CD4-positive, alpha-beta T cell (primary cell): Measurements from ENCODE around the gene INO80E. TPM values are rescaled to one million over a fixed set of nuclear protein-coding genes. Genes with fewer than 3 reads are reported as not detected.

Experiments
- ATAC-seq: fragments of 200-7000 bp; cut with Tn5 transposase; one replicate; pipeline ENCODE4 v1.10.0; 2022; ENCODE audit warnings: mild to moderate bottlenecking; ENCODE audit not compliant: poor library complexity
- CTCF ChIA-PET: fragments of 350-600 bp; sonication (Branson Sonifier 250); formaldehyde crosslinking; loops from one replicate; lab custom pipeline; 2021; ENCODE audit warnings: antibody characterized with exemption, inconsistent platforms; lab: Charles Lee
- POLR2A ChIA-PET: fragments of 350-600 bp; sonication (Branson Sonifier 250); formaldehyde crosslinking; loops from one replicate; lab custom pipeline; 2021; ENCODE audit warnings: antibody characterized with exemption, inconsistent platforms; lab: Charles Lee
- DNase-seq, 14 experiments: peaks; one replicate each; pipeline ENCODE4 v3.0.0-alpha.2; 2013 to 2020; ENCODE audit warnings: mixed read lengths in 2 of 14
- H3K27ac ChIP-seq, 2 donors: one replicate each; pipeline versions ENCODE4 v1.5.1 to v1.7.0; 2013; ENCODE audit warnings: low read length in 2 of 2, low read depth in 1 of 2, mild to moderate bottlenecking in 1 of 2
- H3K27me3 ChIP-seq, 2 experiments: 1 replicate in 1 of 2; 2 replicates in 1 of 2; pipeline versions ENCODE4 v1.6.1 to v1.7.0; 2013; ENCODE audit warnings: low read length in 2 of 2, control low read depth in 1 of 2, mild to moderate bottlenecking in 1 of 2, moderate library complexity in 1 of 2; ENCODE audit not compliant: insufficient read depth in 2 of 2, control insufficient read depth in 1 of 2
- H3K36me3 ChIP-seq: one replicate; pipeline ENCODE4 v1.6.1; 2013; ENCODE audit warnings: low read length, control low read depth; ENCODE audit not compliant: insufficient read depth
- H3K4me1 ChIP-seq: one replicate; pipeline ENCODE4 v1.6.1; 2013; ENCODE audit warnings: low read length, control low read depth; ENCODE audit not compliant: insufficient read depth
- H3K4me3 ChIP-seq: one replicate; pipeline ENCODE4 v1.5.1; 2013; ENCODE audit warnings: mild to moderate bottlenecking, low read length, moderate library complexity
- H3K9me3 ChIP-seq, 2 experiments: 1 replicate in 1 of 2; 2 replicates in 1 of 2; pipeline versions ENCODE4 v1.6.1 to v1.7.0; 2013; ENCODE audit warnings: low read length in 2 of 2, mild to moderate bottlenecking in 2 of 2, control low read depth in 1 of 2, moderate library complexity in 1 of 2; ENCODE audit not compliant: control insufficient read depth in 1 of 2, insufficient read depth in 1 of 2
- H3K27ac Mint-ChIP-seq: one replicate; pipeline ENCODE4 v1.8.0; 2020; ENCODE audit warnings: mixed read lengths
- H3K27me3 Mint-ChIP-seq: one replicate; pipeline ENCODE4 v1.8.0; 2021; ENCODE audit warnings: mixed read lengths
- H3K36me3 Mint-ChIP-seq: one replicate; pipeline ENCODE4 v1.8.0; 2021; ENCODE audit warnings: low read depth, mixed read lengths
- H3K4me1 Mint-ChIP-seq: one replicate; pipeline ENCODE4 v1.8.0; 2021; ENCODE audit warnings: low read depth, mixed read lengths
- H3K4me3 Mint-ChIP-seq: one replicate; pipeline ENCODE4 v1.8.0; 2020; ENCODE audit warnings: mild to moderate bottlenecking, mixed read lengths
- H3K9me3 Mint-ChIP-seq: one replicate; pipeline ENCODE4 v1.8.0; 2020; ENCODE audit warnings: mixed read lengths
- CTCF ChIP-seq: fragments of 200-600 bp; IDR thresholded peaks from one replicate; pipeline ENCODE4 v1.8.0; 2022; ENCODE audit warnings: antibody characterized with exemption, mild to moderate bottlenecking
- intact Hi-C, 2 experiments: fragments of 100-400 bp; cut with DNase I in 1 of 2; cut with micrococcal nuclease in 1 of 2; formaldehyde crosslinking; loops; one replicate each; pipeline versions ENCODE4 v1.15.1 to v1.9.0; 2023 to 2025; cut with DNase I, micrococcal nuclease
- polyA plus RNA-seq, 2 donors: library from polyadenylated mRNA; unstranded; fragments of 120-200 nt; gene quantifications; one replicate each; pipeline ENCODE4 v1.2.1, GENCODE V29; 2013
- total RNA-seq, 174 experiments: library from RNA in 2 of 174; stranded (reverse) in 2 of 174; gene quantifications; one replicate each; pipeline ENCODE4 v1.2.3 and lab custom pipeline; 2021 to 2026

INO80E gene, protein sequence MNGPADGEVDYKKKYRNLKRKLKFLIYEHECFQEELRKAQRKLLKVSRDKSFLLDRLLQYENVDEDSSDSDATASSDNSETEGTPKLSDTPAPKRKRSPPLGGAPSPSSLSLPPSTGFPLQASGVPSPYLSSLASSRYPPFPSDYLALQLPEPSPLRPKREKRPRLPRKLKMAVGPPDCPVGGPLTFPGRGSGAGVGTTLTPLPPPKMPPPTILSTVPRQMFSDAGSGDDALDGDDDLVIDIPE
- total RNA-seq, result 10 to 100 TPM; 54.6 to 57.6 TPM
- 71.9 TPM for polyA plus RNA-seq (2013, experiment 1 of 2)
- 97.5 TPM for polyA plus RNA-seq (2013, experiment 2 of 2)
- 17.1 to 157 (median 82.1) reads per million in 172 experiments for total RNA-seq (lab: John Stamatoyannopoulos, UW)

GRCh38 chr16:29995911-29996765, at the start of gene INO80E:
TSS of gene INO80E (plus strand) at chr16:29996241. CDS start at chr16:29996311, 70 bp downstream.
- peak within 1 kb of the TSS; percentile 99 for H3K27ac Mint-ChIP-seq
- peak within 1 kb of the TSS; percentile 98 for H3K4me3 Mint-ChIP-seq
- H3K36me3 Mint-ChIP-seq, result peaks cover 62% of the 10 kb centered on the region
- H3K27ac ChIP-seq, result peak within 1 kb of the TSS; percentile 98
- no peaks in the 10 kb centered on the region for H3K27me3 Mint-ChIP-seq
- DNase-seq, result peak; percentile 97 to 100 (median 99)
- peaks cover 33% of the 10 kb centered on the region for H3K4me1 Mint-ChIP-seq
- ChIA-PET POLR2A (interaction anchor here (1.0 to 2.6 kb wide), 14 partner anchors 8 to 330 kb away, joined by 3 to 18 read pairs (median 4); partner anchors contain the start of genes ALDOA, CORO1A, DOC2A and KCTD13), CTCF (interaction anchor here (0.8 to 2.1 kb wide), 2 partner anchors 10 to 295 kb away, joined by 3 to 7 read pairs; no protein-coding TSS in a partner anchor)
- H3K4me3 ChIP-seq, result peak within 1 kb of the TSS; percentile 83
- peaks cover 30% of the 10 kb centered on the region for H3K4me1 ChIP-seq
- intact Hi-C loops, result loop anchor here (1.0 to 10.0 kb wide), 12 partner anchors 23 to 1171 kb away; partner anchors contain the start of genes CDIPT (in 2 of the 2), ATXN2L (in 1 of the 2), FBXL19 (in 1 of the 2) and KCTD13 (in 1 of the 2)
- peaks cover 40% of the 10 kb centered on the region for H3K36me3 ChIP-seq
- H3K27me3 ChIP-seq, result no peaks in the 10 kb centered on the region
- peak; percentile 95 for ATAC-seq
- no peaks in the 10 kb centered on the region for H3K9me3 ChIP-seq
- H3K9me3 Mint-ChIP-seq, result no peaks in the 10 kb centered on the region
- TF ChIP-seq CTCF, result no peak

DNA sequence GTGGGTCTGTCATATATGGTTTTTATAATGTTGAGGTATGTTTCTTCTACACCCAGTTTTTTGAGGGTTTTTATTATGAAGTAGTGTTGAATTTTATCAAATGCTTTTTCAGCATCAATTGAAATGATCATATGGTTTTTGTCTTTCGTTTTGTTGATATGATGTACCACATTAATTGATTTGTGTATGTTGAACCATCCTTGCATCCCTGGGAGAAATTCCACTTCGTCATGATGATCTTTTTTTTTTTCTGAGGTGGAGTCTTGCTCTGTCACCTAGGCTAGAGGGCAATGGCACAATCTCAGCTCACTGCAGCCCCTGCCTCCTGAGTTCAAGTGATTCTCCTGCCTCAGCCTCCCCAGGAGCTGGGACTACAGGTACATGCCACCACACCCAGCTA, 48.1 kb upstream of the INO80E start:
- Mint-ChIP-seq H3K4me3 (no peak overlapping the region), H3K36me3 (no peaks in the 10 kb centered on the region), H3K27me3 (no peaks in the 10 kb centered on the region), H3K9me3 (peaks cover 2% of the 10 kb centered on the region), H3K27ac (no peak overlapping the region), H3K4me1 (peaks cover under 1% of the 10 kb centered on the region)
- ATAC-seq, result no peak
- TF ChIP-seq CTCF, result no peak
- Histone ChIP-seq H3K27ac (no peak overlapping the region), H3K36me3 (no peaks in the 10 kb centered on the region), H3K9me3 (peaks cover 0 to 5% of the 10 kb centered on the region in 2 experiments), H3K4me1 (no peaks in the 10 kb centered on the region), H3K27me3 (no peaks in the 10 kb centered on the region), H3K4me3 (no peak overlapping the region)
- no peak for DNase-seq
- intact Hi-C loops, result no loop called here
- ChIA-PET CTCF (interaction anchor here (1.1 kb wide), 1 partner anchor 14 kb away, joined by 3 read pairs; the partner anchor contains the start of gene TMEM219), POLR2A (no interaction called here)

GRCh38 chr16:29950806-29951461, 45.1 kb upstream of the INO80E start:
- Mint-ChIP-seq H3K4me3 (no peak overlapping the region), H3K36me3 (no peaks in the 10 kb centered on the region), H3K4me1 (no peaks in the 10 kb centered on the region), H3K27ac (no peak overlapping the region), H3K9me3 (peaks cover 2% of the 10 kb centered on the region), H3K27me3 (no peaks in the 10 kb centered on the region)
- Histone ChIP-seq H3K27ac (no peak overlapping the region), H3K27me3 (no peaks in the 10 kb centered on the region), H3K4me3 (no peak overlapping the region), H3K4me1 (no peaks in the 10 kb centered on the region), H3K36me3 (no peaks in the 10 kb centered on the region), H3K9me3 (peaks cover 0 to 5% of the 10 kb centered on the region in 2 experiments)
- ChIA-PET POLR2A (no interaction called here), CTCF (no interaction called here)
- no peak for DNase-seq
- TF ChIP-seq CTCF, result no peak
- ATAC-seq, result no peak
- intact Hi-C loops, result no loop called here
